SKM-1 treated with dmso at 0.1 percent for 144 hours (cell line): ENCODE measurements around the gene ADGRA3.

Source experiments
- DNase-seq: peaks from one replicate; lab custom pipeline; 2025; ENCODE audit not compliant: unreplicated experiment; lab: John Stamatoyannopoulos, UW

Gene ADGRA3

DNA sequence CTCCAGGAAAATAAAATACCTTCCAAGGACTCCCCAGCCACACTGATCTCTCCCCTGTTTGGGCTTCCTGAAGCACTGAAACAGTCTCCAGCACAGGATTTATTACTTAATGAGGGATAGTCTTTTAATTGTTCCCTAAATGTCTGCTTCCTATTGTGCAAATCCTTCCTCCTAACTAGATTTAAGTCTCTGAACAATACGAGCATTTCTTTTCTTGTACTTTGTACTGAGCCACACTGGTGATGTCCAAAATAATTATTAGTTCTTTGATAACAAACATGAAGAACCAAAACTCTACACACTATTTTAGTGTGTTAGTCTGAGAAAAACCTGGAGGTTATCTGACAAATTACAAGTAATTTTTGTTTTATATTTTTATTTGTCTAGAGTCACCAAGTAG lies 5.1 kb downstream of the ADGRA3 start:
- DNase-seq: no peak

DNA sequence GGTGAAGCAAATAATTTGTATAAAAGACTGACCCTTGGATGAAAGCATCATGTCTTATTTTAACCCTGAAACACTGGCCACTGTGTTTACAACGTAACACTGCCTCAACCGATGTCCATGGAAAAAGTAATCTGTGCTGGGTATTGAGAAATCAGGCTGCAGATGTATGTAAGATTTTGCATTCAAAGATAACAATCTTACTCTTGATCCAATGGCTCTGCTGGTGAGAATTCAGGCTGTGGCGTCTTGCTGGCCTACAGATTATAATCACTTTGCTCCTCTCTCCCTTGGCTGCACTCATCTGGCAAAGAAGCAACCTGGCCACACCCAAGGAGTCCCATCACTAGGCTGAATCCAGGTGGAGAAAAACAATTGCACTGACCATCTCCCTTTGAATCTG lies 7.5 kb downstream of the ADGRA3 start:
- no peak for DNase-seq

DNA sequence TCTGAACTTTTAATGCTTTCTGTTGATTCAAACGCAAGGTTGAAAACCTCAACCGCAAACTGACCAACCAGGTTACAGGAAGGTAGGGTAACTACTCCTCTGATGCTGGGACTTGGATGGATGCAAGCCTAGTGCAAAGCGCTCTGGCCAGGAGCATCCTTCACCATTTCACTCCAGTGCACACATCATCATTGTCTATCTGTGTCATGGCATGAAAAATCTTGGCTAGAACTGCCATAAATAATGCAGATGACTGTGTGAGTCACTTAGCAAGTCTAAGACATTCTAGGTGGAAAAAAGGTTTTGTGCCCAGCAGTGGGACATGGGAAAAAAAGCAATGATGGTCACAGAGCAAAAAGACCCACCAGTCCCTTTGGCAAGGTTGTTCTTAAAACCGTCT lies 10.9 kb downstream of the ADGRA3 start:
- no peak for DNase-seq

DNA sequence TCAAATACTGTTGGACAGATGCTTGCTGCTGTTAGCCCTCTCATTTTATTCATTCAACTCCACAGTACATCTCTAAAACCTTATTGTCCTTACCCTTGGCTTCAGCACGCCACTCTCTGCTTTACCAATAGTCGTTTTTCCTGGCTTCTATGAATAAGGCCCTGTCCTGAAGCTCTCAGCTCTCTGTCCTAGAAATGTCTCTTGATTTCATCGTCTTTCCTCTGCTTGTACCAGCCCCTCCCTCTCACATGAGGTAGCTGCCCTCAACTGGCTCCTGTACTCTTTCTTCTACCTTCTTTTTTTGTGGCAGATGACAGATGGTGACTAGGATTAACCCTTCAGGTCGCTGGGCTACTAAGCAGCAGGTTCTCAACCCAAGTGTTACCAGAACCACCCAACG lies 11.4 kb downstream of the ADGRA3 start:
- DNase-seq: no peak

DNA sequence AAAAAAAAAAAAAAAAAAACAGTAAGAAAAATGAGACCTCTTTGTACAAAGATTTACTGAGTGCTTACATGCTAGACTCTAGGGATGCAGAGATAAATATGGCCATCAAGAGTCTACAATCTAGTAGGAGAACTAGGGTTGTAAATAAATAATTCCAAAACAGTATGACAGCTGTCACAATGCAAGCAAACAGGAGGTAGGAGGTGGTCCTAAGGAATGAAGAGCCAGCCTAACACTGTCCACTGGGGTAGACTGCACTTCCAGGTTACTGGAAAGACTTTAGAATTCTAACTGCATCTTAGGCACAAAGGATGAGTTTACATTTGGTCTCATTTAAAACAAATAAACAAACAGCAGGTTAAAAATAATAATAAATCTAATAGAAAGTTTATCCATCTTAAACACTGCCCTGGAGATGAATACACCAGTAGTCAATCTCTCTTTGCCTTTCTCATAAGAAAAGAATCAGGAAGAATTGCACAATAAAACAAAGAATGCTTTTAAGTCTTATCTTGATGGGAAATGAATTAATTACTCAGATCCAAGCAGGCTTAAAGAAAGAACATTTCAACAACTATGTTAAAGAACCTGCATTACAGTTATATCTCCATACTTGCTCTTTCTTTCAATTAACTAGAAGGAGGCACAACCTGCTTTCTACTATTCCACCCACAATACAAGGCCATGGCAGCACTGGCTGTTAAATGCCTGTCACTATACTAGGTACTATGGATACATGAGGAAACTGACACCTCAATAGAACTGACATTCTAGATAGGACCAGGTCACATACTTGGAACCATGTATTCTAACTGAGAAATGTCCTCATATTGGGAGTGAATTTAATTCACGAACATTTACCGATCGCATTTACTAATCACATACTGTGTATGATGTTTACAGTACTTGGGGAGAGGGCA lies 12.7 kb downstream of the ADGRA3 start:
- DNase-seq: no peak

DNA sequence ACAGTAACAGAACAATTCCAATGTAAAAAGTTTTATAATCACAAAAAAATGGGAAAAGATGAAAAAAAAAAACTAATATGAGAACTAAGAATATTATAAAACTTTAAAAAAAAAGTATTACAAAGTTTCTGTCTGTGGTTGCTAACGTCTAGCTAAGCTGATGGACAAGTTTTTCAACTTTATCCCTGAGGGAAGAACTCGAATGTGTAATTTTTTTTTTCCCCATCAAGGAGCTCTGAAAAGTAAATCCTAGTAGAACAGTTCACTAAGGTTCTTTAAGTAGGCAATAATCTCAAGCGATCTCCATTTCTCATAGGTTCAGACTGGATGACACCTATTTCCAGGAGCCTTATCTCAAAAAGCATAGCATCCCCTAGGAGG lies 14.2 kb downstream of the ADGRA3 start:
- no peak for DNase-seq

DNA sequence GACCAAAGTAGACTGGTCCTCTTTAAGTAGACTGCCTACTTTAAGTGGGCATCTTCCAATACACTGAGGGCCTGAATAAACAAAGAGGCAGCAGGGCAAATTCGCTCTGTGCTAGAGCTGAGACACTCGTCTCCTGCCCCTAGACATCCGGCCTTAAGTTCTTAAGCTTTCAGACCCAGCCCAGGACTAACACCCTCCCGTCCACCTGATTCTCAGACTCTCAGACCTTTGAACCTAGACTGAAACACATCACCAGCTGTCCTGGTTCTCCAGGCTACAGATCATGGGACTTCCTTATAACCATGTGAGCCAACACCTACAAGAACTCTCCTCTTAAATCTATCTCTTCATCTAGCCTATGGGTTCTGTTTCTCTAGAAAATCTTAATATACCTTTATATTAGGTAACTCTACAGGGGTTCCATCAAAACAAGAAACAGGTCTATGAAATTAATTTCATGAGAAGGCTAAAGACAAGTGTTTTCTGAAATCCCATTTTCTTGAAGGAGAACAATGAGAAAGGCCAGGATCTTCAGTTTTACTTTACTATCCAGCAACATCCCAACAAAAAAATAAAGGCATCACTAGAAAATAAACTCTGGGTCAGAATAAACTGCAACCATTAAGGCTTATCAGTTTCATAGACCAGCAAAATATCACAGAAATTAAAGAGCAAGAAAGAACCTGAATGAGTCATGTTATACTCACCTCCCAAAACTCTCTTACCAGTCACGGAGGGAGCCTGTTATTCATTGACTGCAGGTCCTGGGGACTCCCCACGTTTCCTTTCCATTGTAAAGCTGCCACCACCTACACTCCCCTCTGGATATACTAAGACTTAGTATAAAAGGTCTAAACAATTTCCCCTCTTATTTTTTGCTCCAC lies 14.8 kb downstream of the ADGRA3 start:
- no peak for DNase-seq

DNA sequence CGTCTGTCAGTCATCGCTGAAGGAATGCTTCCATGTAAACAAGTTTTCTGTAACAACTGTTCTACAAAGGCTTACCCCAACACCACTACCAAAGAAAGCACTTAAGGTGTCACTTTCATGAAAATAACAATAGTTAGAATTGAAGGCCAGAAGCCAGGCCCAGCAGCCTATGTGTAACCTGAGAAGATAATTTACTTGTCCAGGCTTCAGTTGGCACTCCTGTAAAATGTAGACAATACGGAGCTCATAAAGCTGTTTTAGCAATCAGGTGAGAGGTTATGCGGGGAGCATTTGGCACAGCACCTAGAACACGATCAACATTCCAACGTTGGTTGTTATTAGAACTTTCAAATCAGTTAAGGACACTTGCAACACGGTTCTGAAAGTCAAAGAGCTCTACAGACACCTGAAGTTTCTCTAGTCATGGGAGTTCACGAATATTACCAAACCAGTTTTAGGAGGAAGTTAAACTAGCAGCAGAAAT lies 15.7 kb downstream of the ADGRA3 start:
- DNase-seq: no peak

DNA sequence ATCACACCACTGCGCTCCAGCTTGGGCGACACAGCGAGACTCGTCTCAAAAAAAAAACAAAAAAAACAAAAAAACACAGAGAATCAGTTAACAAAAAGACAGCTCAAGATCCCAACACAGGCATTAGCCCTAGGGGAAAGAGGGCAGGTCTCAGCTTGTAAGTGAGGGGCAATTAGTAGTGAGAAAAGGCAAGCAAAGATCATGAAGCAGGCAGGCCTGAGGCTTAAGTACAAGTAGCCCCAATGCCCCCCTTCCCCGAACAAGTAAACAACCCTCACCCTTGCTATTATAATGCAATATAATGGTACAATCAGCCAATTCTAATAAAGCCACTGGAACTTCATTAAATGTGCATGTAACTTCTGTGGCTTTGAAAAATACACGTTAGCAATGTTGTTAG lies 17.0 kb downstream of the ADGRA3 start:
- no peak for DNase-seq

DNA sequence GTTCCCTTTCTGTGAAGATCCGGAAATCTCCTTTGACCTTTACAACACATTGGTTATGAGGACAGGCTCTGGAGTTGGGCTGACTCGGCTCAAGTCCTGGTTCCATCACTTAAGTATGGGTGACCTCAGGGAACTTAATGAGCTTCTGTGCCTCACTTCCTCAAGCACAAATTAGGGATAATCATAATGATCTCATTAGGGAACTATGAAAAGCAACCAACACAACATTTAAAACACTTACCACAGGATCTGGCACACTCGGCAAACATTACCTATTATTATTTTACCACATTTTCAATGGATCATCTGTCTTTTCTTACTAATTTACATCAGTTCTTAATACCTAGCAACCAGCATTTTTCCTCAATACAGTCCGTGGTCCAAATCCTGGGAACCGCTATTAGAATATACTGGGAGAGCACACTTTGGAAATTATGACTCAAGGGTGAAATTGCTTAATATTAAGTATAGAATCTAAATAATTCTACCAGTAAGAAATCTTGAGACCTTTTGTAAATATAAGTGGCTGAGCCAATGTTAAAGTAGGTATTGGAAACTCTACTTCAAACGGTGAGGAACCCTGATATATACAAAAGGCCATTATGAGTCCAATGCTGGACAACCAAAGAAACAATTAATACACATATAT lies 19.6 kb downstream of the ADGRA3 start:
- no peak for DNase-seq

DNA sequence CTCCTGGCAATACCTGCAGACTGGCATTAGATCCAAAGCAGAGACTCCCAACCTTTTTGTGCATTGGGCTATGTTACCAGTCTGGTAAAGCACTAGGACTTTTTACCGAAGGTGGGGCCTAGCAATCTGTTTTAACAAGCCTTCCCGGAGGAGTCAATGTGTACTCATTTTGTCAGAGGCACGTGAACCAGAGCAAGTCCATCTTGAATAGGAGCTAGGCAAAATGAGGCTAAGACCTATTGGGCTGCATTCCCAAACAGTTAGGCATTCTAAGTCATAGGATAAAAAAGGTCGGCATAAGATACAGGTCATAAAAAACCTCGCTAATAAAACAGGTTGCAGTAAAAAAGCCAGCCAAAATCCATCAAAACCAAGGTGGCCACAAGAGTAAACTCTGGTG lies 22.3 kb downstream of the ADGRA3 start:
- DNase-seq: no peak

DNA sequence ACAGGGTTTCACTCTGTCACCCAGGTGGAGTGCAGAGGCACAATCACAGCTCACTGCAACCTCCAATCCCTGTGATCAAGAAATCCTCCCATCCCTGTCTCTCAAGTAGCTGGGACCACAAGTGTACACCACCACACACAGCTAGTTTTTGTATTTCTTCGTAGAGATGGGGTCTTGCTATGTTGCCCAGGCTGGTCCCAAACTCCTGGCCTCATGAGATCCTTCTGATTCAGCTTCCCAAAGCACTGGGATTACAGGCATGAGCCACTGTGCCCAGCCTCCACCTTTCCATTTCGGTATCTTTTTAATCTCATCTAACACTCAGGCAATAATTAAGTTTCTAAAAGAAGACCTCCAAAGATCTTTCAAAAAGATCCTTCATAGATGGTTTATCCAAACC lies 22.9 kb downstream of the ADGRA3 start:
- no peak for DNase-seq

DNA sequence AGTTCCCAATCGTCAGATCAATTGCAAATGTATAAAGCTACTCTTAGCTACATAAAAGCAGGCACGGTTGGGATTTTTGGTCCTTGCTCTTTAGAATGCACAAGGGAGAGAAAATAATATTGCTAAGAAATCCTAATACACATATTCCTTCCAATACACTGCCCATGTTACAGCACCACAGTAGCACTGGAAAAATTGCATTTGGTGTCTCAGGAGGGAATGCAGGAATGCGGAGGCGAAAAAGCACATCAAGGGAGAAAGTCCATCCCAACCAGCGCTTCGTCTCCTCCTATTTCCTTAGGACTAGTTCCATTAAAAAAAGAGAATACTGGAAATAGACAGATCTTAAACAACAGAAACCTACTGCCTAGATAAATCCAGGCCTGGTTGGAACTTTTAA lies 23.9 kb downstream of the ADGRA3 start:
- DNase-seq: no peak

DNA sequence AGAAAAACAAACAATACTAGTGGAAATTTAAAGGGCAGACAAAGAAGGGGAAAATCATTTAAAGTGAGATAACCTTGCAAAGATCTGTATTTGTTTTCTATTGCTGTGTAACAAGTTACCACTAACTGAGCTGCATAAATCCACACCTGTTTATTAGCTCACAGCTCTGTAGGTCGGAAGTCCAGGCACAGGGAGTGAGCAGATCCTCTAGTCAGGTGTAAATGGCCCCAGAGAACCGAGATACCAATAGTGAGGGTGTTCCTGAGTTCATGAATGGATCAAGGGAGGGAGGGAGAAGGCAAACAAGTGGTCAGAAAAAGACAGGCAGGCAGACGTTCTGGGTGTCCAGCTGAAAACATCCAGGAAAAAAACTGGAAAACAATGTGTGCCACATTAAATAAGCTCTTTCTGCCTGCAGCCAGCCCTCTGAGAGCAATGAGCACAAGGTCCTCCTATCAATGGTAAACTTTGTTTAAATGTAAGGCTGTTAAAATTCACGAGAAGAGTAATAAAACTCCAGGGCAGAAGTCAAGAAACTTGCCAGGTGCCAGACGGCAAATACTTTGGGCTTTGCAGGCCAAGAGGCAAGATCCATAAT lies 25.0 kb downstream of the ADGRA3 start:
- DNase-seq: no peak

DNA sequence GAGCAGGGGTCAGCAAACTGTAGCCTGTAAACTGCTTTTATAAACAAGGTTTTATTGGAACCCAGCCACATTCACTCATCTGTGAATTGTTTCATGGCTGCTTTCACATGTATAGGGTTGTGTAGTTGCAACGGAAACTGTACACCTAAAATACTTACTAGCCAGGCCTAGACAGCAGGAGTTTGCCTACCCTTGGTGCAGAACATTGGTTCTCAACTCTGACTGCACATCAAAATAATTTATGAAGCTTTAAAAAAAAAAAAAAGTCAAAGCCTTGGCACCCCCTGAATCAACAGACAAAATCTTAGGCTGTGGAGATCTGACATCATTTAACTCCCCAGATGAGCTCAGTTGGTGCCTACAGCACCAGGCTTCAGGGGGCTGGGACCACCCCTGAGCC lies 27.8 kb downstream of the ADGRA3 start:
- DNase-seq: no peak

DNA sequence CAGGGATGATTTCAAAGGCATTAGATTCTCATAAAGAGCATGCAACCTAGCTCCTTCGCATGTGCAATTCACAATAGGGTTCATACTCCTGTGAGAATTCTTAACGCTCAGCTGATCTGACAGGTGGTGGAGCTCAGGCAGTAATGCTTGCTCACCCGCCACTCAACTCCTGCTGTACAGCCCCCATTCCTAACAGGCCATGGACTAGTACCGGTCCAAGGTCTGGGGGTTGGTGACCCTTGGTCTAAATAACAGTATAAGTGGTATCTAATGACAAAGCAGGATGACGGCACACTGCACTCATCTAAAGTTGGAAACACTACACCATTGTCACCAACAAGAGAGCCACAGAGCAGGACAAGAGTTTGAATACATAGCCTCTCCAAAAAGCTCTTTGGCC lies 28.5 kb downstream of the ADGRA3 start:
- DNase-seq: no peak

DNA sequence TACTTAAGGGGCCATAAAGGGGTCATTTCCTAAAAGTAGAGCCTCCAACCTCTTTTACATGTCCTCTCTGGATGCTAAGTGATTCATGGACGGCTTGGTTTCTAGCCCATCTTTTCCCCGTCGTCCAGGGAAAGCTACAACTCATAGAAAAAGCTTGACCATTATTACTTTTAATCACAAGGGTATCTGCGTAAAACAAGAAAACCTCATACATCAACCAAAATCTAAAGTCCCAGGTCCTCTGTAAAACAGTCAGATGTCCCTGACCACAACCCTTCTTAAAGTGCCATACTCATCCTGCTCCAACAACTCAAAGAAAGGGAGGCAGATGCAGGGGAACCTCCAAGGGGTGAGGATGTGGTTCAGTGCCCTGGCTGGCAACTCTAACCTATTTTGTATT lies 29.6 kb downstream of the ADGRA3 start:
- DNase-seq: no peak

DNA sequence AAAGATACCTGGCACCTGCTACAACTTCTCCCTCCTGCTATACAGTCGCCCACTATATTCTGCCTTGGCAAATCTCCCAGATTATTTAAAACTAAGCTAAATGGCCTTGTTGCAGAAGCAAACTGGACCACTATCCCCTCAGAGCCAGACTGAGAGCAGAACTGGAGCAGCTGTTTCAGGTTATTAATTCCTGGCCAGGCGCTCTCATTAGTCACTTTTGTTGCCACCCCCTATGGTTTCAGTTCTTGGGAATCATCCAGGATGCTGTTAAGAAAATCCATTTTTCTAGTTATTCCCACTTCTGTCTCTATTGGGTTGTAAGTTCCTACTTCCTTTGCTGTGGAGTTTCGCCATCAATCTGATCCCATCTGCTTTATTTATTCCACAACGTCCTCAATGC lies 30.1 kb downstream of the ADGRA3 start:
- DNase-seq: no peak

DNA sequence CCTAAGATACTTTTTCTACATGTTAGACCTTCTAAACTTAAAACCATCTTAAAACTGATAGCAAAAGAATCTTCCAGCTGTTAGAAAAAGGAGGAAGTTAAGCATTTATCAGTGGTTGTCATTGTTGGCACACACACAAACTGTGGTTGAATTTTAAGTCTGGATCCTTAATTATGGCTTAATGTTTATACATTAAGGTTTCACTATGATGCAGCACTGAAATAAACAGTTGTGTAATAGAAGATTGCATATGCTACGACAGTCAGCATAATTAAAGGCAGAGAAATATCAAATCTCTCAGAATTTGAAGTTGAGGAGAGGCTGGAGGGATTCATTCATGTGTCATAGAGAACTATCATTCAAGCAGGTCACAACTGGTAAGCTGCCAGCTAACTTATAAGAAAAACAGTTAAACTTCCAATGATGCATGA lies 32.3 kb downstream of the ADGRA3 start:
- peak; percentile 8 for DNase-seq

DNA sequence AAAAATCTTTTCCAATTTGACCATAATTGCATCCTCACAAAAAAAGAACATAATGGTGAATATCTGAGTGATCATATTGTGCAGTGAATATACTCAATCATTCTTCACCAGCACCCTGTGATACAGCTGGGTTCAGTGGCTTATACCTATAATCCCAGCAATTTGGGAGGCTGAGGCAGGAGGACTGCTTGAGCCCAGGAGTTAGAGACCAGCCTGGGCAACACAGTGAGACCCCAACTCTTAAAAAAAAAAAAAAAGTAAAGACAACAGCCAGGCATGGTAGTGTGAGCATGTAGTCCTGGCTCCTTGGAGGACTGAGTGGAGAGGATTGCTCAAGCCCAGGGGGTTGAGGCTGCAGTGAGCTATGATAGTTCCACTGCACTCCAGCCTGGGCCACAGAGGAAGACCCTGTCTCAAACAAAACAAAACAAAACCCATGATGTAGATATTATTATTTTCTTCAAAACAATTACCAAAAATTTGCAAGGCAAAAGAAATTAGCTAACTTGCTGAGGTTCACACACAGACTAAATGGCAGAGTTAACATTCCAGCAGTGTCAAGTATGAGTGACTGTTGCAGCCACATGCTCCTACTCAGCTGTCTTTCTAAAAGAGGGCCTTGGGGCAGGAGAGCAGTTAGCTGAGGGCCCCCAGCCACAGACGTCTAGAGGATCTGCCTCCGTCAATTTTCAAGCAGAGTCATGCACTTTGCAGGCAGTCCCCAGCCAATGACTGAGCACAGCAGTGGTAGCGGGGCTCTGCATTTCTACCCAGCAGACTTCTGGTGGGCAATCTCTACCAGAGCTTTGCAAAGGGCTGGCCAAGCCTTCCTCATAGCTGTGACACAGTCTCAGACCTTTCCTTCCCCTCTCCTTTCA lies 33.4 kb downstream of the ADGRA3 start:
- no peak for DNase-seq
